Natural killer cell (primary cell): ENCODE data around the gene ARHGEF6. TPM values are rescaled to one million over a fixed set of nuclear protein-coding genes. Genes with fewer than 3 reads are reported as not detected.
A peak's percentile ranks its signal among the peaks of the same experiment; 100 is the strongest.

Source experiments
- ATAC-seq, 3 donors: fragments of 150-1000 bp in 2 of 3; fragments of 200-7000 bp in 1 of 3; cut with Tn5 transposase; 1 replicate in 1 of 3; 2 replicates in 2 of 3; pipeline ENCODE4 v1.10.0; 2021; ENCODE audit warnings: mild to moderate bottlenecking in 2 of 3, moderate library complexity in 2 of 3
- DNase-seq, 2 donors: peaks; one replicate each; pipeline versions ENCODE4 v3.0.0 to v3.0.0-alpha.2; 2013 to 2021; ENCODE audit warnings: mixed read lengths in 1 of 2
- H3K27ac ChIP-seq: one replicate; pipeline ENCODE4 v1.5.1; 2013; ENCODE audit warnings: mild to moderate bottlenecking, low read length
- H3K27me3 ChIP-seq: one replicate; pipeline ENCODE4 v1.6.1; 2013; ENCODE audit warnings: low read length; ENCODE audit not compliant: control insufficient read depth, insufficient read depth
- H3K36me3 ChIP-seq: one replicate; pipeline ENCODE4 v1.6.1; 2013; ENCODE audit warnings: low read length; ENCODE audit not compliant: control insufficient read depth, insufficient read depth
- H3K4me1 ChIP-seq: one replicate; pipeline ENCODE4 v1.6.1; 2013; ENCODE audit warnings: low read length; ENCODE audit not compliant: control insufficient read depth, insufficient read depth
- H3K4me3 ChIP-seq: one replicate; pipeline ENCODE4 v1.5.1; 2013; ENCODE audit warnings: low read length
- H3K9me3 ChIP-seq: one replicate; pipeline ENCODE4 v1.6.1; 2013; ENCODE audit warnings: low read length; ENCODE audit not compliant: control insufficient read depth, insufficient read depth
- H3K27ac Mint-ChIP-seq, 2 donors: one replicate each; pipeline ENCODE4 v1.8.0; 2022; ENCODE audit warnings: mild to moderate bottlenecking in 2 of 2, mixed read lengths in 2 of 2, moderate library complexity in 1 of 2
- H3K27me3 Mint-ChIP-seq, 2 donors: one replicate each; pipeline ENCODE4 v1.8.0; 2022; ENCODE audit warnings: low read depth in 2 of 2, mixed read lengths in 2 of 2
- H3K36me3 Mint-ChIP-seq: one replicate; pipeline ENCODE4 v1.8.0; 2022; ENCODE audit warnings: mixed read lengths
- H3K4me1 Mint-ChIP-seq, 2 donors: one replicate each; pipeline ENCODE4 v1.8.0; 2022; ENCODE audit warnings: mixed read lengths in 2 of 2
- H3K4me3 Mint-ChIP-seq: one replicate; pipeline ENCODE4 v1.8.0; 2022; ENCODE audit warnings: mild to moderate bottlenecking, moderate library complexity, mixed read lengths
- H3K9me3 Mint-ChIP-seq, 2 donors: one replicate each; pipeline ENCODE4 v1.8.0; 2022; ENCODE audit warnings: mixed read lengths in 2 of 2
- WGBS: methylation state at CpG from one replicate; pipeline ENCODE4 v1.1.7; 2013; ENCODE audit warnings: missing lambda C conversion rate; ENCODE audit not compliant: insufficient coverage; 5-methylcytosine and 5-hydroxymethylcytosine counted together
- intact Hi-C: fragments of 100-400 bp; cut with micrococcal nuclease; formaldehyde crosslinking; loops from one replicate; pipeline ENCODE4 v1.14.2; 2022
- total RNA-seq, 4 donors: library from RNA; stranded (reverse); fragments of 120-200 nt in 1 of 4; gene quantifications; one replicate each; pipeline versions ENCODE4 v1.2.3 to v1.2.4, GENCODE V29; 2013 to 2022
- TF ChIP-seq, protein P1 (sequence below): fragments of 200-600 bp; IDR thresholded peaks from one replicate; pipeline ENCODE4 v1.8.0; 2022; ENCODE audit warnings: antibody characterized with exemption

ARHGEF6 gene
- total RNA-seq, 3 donors from 2014 or later (not counting 1 experiment from before 2014, with no cell fraction given), result 55.5 to 78.8 (median 75.7) TPM

DNA sequence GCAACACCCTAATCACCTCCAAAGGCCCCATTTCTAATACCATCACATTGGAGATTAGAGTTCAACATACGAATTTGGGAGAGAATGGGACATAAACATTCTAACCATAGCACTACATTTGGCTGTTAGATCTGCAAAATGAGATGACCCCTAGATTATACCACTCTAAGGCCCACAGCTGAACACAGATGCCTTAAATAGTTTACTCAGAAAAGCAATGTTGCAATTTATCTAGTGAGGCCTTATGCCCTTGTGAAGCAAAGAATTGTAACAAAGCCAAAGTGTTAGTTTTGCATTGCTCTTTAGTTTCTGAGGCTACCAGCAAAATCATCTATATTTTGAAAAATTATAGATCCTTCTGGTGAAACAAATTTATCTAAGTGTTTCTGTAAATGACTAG is 31.6 kb upstream of the ARHGEF6 start:
- H3K27ac Mint-ChIP-seq, result no peak overlapping the region
- H3K9me3 Mint-ChIP-seq, result no peaks in the 10 kb centered on the region
- Histone ChIP-seq H3K4me3 (no peak overlapping the region), H3K36me3 (no peaks in the 10 kb centered on the region), H3K27ac (no peak overlapping the region), H3K9me3 (no peaks in the 10 kb centered on the region), H3K4me1 (no peaks in the 10 kb centered on the region), H3K27me3 (no peaks in the 10 kb centered on the region)
- ATAC-seq (no peak), DNase-seq (no peak)
- no peaks in the 10 kb centered on the region for H3K27me3 Mint-ChIP-seq
- H3K4me3 Mint-ChIP-seq, result no peak overlapping the region
- 100% methylated on average over 1 of the region's 1 CpG for WGBS
- TF ChIP-seq, protein P1, sequence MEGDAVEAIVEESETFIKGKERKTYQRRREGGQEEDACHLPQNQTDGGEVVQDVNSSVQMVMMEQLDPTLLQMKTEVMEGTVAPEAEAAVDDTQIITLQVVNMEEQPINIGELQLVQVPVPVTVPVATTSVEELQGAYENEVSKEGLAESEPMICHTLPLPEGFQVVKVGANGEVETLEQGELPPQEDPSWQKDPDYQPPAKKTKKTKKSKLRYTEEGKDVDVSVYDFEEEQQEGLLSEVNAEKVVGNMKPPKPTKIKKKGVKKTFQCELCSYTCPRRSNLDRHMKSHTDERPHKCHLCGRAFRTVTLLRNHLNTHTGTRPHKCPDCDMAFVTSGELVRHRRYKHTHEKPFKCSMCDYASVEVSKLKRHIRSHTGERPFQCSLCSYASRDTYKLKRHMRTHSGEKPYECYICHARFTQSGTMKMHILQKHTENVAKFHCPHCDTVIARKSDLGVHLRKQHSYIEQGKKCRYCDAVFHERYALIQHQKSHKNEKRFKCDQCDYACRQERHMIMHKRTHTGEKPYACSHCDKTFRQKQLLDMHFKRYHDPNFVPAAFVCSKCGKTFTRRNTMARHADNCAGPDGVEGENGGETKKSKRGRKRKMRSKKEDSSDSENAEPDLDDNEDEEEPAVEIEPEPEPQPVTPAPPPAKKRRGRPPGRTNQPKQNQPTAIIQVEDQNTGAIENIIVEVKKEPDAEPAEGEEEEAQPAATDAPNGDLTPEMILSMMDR, result no peak
- intact Hi-C loops, result no loop called here
- H3K36me3 Mint-ChIP-seq, result no peaks in the 10 kb centered on the region
- H3K4me1 Mint-ChIP-seq, result peaks cover 4 to 7% of the 10 kb centered on the region in 2 donors

DNA sequence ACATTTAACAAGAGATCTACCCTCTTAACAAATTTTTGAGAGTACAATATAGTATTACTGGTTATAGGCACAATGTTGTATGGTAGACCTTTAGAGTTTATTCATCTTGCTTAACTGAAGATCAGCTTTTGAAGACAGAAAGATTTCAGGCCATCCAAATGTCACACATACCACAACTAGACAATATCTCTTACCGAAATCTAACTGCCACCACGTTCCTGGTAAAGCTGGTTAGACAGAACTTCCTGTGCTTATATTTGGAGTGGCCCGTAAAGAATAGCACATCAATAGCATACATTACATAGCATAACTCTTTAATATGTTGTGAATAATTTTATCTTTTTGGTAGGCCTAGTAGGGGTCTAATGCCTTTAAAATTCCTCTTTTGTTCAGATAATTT is 29.8 kb upstream of the ARHGEF6 start:
- Histone ChIP-seq H3K27ac (no peak overlapping the region), H3K4me1 (no peaks in the 10 kb centered on the region), H3K27me3 (no peaks in the 10 kb centered on the region), H3K4me3 (no peak overlapping the region), H3K9me3 (no peaks in the 10 kb centered on the region), H3K36me3 (no peaks in the 10 kb centered on the region)
- TF ChIP-seq, protein P1, result no peak
- H3K9me3 Mint-ChIP-seq, result no peaks in the 10 kb centered on the region
- H3K4me1 Mint-ChIP-seq, result peaks cover 4 to 7% of the 10 kb centered on the region in 2 donors
- intact Hi-C loops, result no loop called here
- peak overlapping the region in 1 of 2 donors; percentile 24 for H3K27ac Mint-ChIP-seq
- no peaks in the 10 kb centered on the region for H3K36me3 Mint-ChIP-seq
- no CpG with 5 or more reads among the region's 3 CpGs for WGBS
- DNase-seq (peak in 1 of 2 donors; percentile 10), ATAC-seq (no peak)
- no peaks in the 10 kb centered on the region for H3K27me3 Mint-ChIP-seq
- H3K4me3 Mint-ChIP-seq, result no peak overlapping the region

DNA sequence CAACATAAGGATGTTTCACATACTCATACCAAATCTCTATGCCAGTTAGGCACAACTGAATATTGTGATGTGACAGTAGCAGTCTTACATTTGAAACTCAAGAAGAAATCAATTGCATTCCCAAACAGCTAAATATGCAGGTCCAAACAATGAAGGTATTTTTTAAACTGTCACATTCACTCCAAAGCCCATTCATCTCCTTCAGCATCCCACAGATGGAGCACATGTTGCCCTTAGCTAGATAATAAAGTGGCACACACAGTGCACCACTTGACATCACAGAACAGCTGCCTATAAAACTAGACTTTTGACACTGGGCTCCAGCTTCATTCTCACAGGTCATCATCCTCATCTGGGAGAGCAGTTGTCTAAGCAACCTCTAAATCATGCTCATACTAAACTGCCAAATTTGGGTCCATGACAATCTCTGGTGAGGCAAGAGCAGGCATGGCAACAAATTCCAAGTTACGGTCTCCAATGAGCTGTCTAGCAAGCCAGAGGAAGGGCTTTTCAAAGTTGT is 26.2 kb upstream of the ARHGEF6 start:
- no peak for DNase-seq
- WGBS, result 80% methylated on average over 1 of the region's 1 CpG
- Mint-ChIP-seq H3K36me3 (no peaks in the 10 kb centered on the region), H3K4me3 (no peak overlapping the region), H3K9me3 (no peaks in the 10 kb centered on the region), H3K27me3 (no peaks in the 10 kb centered on the region), H3K27ac (no peak overlapping the region), H3K4me1 (peaks cover 4 to 7% of the 10 kb centered on the region in 2 donors)
- TF ChIP-seq, protein P1, result no peak
- Histone ChIP-seq H3K27ac (no peak overlapping the region), H3K9me3 (no peaks in the 10 kb centered on the region), H3K4me3 (no peak overlapping the region), H3K4me1 (no peaks in the 10 kb centered on the region), H3K27me3 (no peaks in the 10 kb centered on the region), H3K36me3 (no peaks in the 10 kb centered on the region)
- intact Hi-C loops, result no loop called here
- no peak for ATAC-seq

DNA sequence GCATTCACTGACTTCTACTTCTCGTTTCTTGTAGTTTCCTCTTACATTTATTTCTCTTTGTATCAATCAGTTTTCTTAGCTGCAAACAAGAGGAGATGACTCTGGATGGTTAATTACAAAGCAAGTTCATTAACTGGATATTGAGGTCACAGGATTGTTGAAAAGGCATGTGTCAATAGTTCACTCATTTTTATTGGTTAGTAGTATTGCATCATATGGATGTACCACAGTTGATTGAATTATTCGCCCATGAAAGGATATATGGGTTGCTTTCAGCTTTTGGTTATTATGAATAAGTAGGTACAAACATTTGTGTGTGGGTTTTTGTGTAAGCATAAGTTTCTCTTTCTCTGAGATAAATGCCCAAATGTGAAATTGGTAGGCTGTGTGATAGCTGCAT is 21.8 kb upstream of the ARHGEF6 start:
- Mint-ChIP-seq H3K27ac (no peak overlapping the region), H3K36me3 (no peaks in the 10 kb centered on the region), H3K9me3 (no peaks in the 10 kb centered on the region), H3K27me3 (peaks cover 0 to 4% of the 10 kb centered on the region in 2 donors), H3K4me1 (peaks cover 5 to 6% of the 10 kb centered on the region in 2 donors), H3K4me3 (no peak overlapping the region)
- Histone ChIP-seq H3K4me3 (no peak overlapping the region), H3K36me3 (no peaks in the 10 kb centered on the region), H3K9me3 (no peaks in the 10 kb centered on the region), H3K27me3 (no peaks in the 10 kb centered on the region), H3K4me1 (no peaks in the 10 kb centered on the region), H3K27ac (no peak overlapping the region)
- intact Hi-C loops, result no loop called here
- ATAC-seq (no peak), DNase-seq (no peak)
- WGBS, result 100% methylated on average over 1 of the region's 2 CpGs
- TF ChIP-seq, protein P1, result no peak
